Fibroblast of skin of abdomen (primary cell): Measurements from ENCODE around the gene TPRG1L. TPM values are rescaled to one million over a fixed set of nuclear protein-coding genes. Genes with fewer than 3 reads are reported as not detected.
"Not testable (repeated sequence)": the region's sequence is repeated elsewhere in the genome, so short reads cannot be mapped to it uniquely, and the experiment has no call there.

Experiments used
- DNase-seq: peaks from one replicate; pipeline ENCODE4 v3.0.0-alpha.2; 2013
- polyA plus RNA-seq, 2 experiments: library from polyadenylated mRNA; unstranded; fragments of 120-200 nt; gene quantifications; one replicate each; pipeline ENCODE4 v1.2.1, GENCODE V29; 2013; ENCODE audit not compliant: insufficient read length in 2 of 2

TPRG1L gene
- polyA plus RNA-seq (2013, experiment 1 of 2; ENCODE audit: insufficient read length): 25.2 TPM
- polyA plus RNA-seq (2013, experiment 2 of 2; ENCODE audit: insufficient read length): 24.8 TPM

GRCh38 chr1:3624200-3625136, at the start of gene TPRG1L:
Gene TPRG1L (plus strand): TSS chr1:3625015. CDS start chr1:3625073, 58 bp downstream.
- peak; percentile 94 for DNase-seq

GRCh38 chr1:3575515-3575914, 49.3 kb upstream of the TPRG1L start:
- not testable (repeated sequence) for DNase-seq

- no peak for DNase-seq
These were observed 48.8 kb upstream of the TPRG1L start for GRCh38 chr1:3575993-3576392.

- no peak for DNase-seq
These were observed 47.5 kb upstream of the TPRG1L start for GRCh38 chr1:3577300-3577699.

- DNase-seq: no peak
These were observed 46.9 kb upstream of the TPRG1L start for GRCh38 chr1:3577711-3578432.

- no peak for DNase-seq
These were observed 46.4 kb upstream of the TPRG1L start for GRCh38 chr1:3578433-3578805.

GRCh38 chr1:3578906-3579305, 45.9 kb upstream of the TPRG1L start:
- no peak for DNase-seq

GRCh38 chr1:3579626-3580025, 45.2 kb upstream of the TPRG1L start:
- no peak for DNase-seq

GRCh38 chr1:3580231-3580630, 44.6 kb upstream of the TPRG1L start:
- DNase-seq: no peak

GRCh38 chr1:3581296-3582036, 43.3 kb upstream of the TPRG1L start:
- DNase-seq: no peak

GRCh38 chr1:3583751-3584150, 41.1 kb upstream of the TPRG1L start:
- DNase-seq: not testable (repeated sequence)

GRCh38 chr1:3584915-3585314, 39.9 kb upstream of the TPRG1L start:
- no peak for DNase-seq

- DNase-seq: not testable (repeated sequence)
These were observed 39.4 kb upstream of the TPRG1L start for GRCh38 chr1:3585353-3585868.

GRCh38 chr1:3585940-3586568, 38.8 kb upstream of the TPRG1L start:
- DNase-seq: no peak

GRCh38 chr1:3586986-3587759, 37.6 kb upstream of the TPRG1L start:
- no peak for DNase-seq

- no peak for DNase-seq
These were observed 36.4 kb upstream of the TPRG1L start for GRCh38 chr1:3588395-3588794.

GRCh38 chr1:3590139-3590763, 34.6 kb upstream of the TPRG1L start:
- DNase-seq: no peak

- DNase-seq: no peak
These were observed 33.6 kb upstream of the TPRG1L start for GRCh38 chr1:3590951-3591865.

- no peak for DNase-seq
These were observed 31.5 kb upstream of the TPRG1L start for GRCh38 chr1:3593334-3593733.

GRCh38 chr1:3593745-3594144, 31.1 kb upstream of the TPRG1L start:
- DNase-seq: no peak
